Cardiac fibroblast (primary cell): ENCODE data around the gene ABCC9.
A peak's percentile ranks its signal among the peaks of the same experiment; 100 is the strongest.

Experiments used
- DNase-seq, 2 donors: peaks; one replicate each; pipeline versions ENCODE4 v3.0.0 to v3.0.0-alpha.2; 2010; ENCODE audit warnings: low read depth in 2 of 2
- H3K4me3 ChIP-seq, 2 donors: replicated peaks in 1 of 2; 1 replicate in 1 of 2; 2 replicates in 1 of 2; pipeline ENCODE4 v1.5.1; 2011; ENCODE audit warnings: low read depth in 2 of 2, low read length in 2 of 2, mild to moderate bottlenecking in 2 of 2, moderate library complexity in 1 of 2
- CTCF ChIP-seq: IDR thresholded peaks from one replicate; pipeline ENCODE4 v1.5.1; 2011; ENCODE audit warnings: low read depth, mild to moderate bottlenecking, low read length, inconsistent platforms

The ABCC9 gene

GRCh38 chr12:21921436-21921835 lies 19.8 kb downstream of the ABCC9 start:
- H3K4me3 ChIP-seq: no peak overlapping the region
- no peak for TF ChIP-seq CTCF
- DNase-seq: no peak

GRCh38 chr12:21918456-21918855 lies 22.8 kb downstream of the ABCC9 start:
- no peak overlapping the region for H3K4me3 ChIP-seq
- DNase-seq: no peak
- TF ChIP-seq CTCF: no peak

- peak; percentile 6 to 64 for DNase-seq
- H3K4me3 ChIP-seq: no peak overlapping the region
- TF ChIP-seq CTCF: no peak
Observed at GRCh38 chr12:21913823-21914222, 27.4 kb downstream of the ABCC9 start.

- peak in 1 of 2 donors; percentile 78 for DNase-seq
- TF ChIP-seq CTCF: no peak
- no peak overlapping the region for H3K4me3 ChIP-seq
Observed at GRCh38 chr12:21912318-21912717, 28.9 kb downstream of the ABCC9 start.

GRCh38 chr12:21911832-21912231 lies 29.4 kb downstream of the ABCC9 start:
- DNase-seq: peak in 1 of 2 donors; percentile 34
- TF ChIP-seq CTCF: no peak
- H3K4me3 ChIP-seq: no peak overlapping the region

GRCh38 chr12:21910657-21911056 lies 30.6 kb downstream of the ABCC9 start:
- no peak for DNase-seq
- no peak overlapping the region for H3K4me3 ChIP-seq
- TF ChIP-seq CTCF: no peak

- no peak for DNase-seq
- H3K4me3 ChIP-seq: no peak overlapping the region
- TF ChIP-seq CTCF: no peak
Observed at GRCh38 chr12:21907948-21908837, 33.0 kb downstream of the ABCC9 start.
